ENCODE measurements around the gene SPTBN1.

Gene SPTBN1

GRCh38 chr2:54423213-54423612 is 32.9 kb upstream of the SPTBN1 start:
- TF ChIP-seq, protein P1, sequence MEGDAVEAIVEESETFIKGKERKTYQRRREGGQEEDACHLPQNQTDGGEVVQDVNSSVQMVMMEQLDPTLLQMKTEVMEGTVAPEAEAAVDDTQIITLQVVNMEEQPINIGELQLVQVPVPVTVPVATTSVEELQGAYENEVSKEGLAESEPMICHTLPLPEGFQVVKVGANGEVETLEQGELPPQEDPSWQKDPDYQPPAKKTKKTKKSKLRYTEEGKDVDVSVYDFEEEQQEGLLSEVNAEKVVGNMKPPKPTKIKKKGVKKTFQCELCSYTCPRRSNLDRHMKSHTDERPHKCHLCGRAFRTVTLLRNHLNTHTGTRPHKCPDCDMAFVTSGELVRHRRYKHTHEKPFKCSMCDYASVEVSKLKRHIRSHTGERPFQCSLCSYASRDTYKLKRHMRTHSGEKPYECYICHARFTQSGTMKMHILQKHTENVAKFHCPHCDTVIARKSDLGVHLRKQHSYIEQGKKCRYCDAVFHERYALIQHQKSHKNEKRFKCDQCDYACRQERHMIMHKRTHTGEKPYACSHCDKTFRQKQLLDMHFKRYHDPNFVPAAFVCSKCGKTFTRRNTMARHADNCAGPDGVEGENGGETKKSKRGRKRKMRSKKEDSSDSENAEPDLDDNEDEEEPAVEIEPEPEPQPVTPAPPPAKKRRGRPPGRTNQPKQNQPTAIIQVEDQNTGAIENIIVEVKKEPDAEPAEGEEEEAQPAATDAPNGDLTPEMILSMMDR (IDR thresholded peaks at IDR 0.05; ENCODE audit: control insufficient read depth, insufficient read depth, low read depth, low read length, missing control alignments), result no peak
- DNase-seq (ENCODE audit: low read depth), result no peak
- no peak overlapping the region for H3K4me3 ChIP-seq (ENCODE audit: control insufficient read depth, low read depth, low read length)

GRCh38 chr2:54424555-54425163 is 31.5 kb upstream of the SPTBN1 start:
- no peak overlapping the region for H3K4me3 ChIP-seq (ENCODE audit: control insufficient read depth, low read depth, low read length)
- TF ChIP-seq, protein P1 (IDR thresholded peaks at IDR 0.05; ENCODE audit: control insufficient read depth, insufficient read depth, low read depth, low read length, missing control alignments), result no peak
- DNase-seq (ENCODE audit: low read depth), result no peak

DNA sequence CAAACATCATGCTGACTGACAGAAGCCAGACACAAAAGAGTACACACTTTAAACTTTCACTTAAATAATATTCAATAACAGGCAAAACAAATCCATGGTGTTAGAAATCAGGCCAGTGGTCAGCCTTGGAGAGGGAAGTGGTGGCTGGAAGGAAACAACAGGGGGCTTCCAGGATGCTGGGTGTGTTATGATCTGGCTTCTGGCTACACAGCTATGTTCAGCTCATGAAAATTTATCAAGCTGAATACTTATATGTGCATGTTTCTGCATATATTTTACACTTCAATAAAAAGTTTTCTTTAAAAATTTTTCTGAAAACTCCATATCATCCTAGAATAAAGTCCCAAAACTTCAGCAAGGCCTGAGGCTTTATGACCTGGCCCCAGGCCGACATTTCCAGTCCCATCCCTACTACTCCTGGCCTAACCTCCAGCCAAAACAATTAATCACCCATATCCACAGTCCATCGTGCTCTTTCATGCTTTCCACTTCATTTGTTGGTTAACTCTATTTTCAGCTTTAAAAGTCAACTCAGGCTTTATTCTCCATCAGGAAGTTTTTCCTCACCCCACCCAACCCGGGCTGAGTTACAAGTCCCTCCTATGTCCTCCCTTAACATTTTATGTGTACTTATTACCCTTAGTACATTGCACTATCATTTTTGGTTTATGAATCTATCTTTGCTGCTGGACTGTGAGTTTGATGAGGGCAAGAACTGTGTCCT is 27.9 kb upstream of the SPTBN1 start:
- DNase-seq (ENCODE audit: low read depth), result no peak
- TF ChIP-seq, protein P1 (IDR thresholded peaks at IDR 0.05; ENCODE audit: control insufficient read depth, insufficient read depth, low read depth, low read length, missing control alignments), result no peak
- no peak overlapping the region for H3K4me3 ChIP-seq (ENCODE audit: control insufficient read depth, low read depth, low read length)

GRCh38 chr2:54429054-54429453 is 27.1 kb upstream of the SPTBN1 start:
- TF ChIP-seq, protein P1 (IDR thresholded peaks at IDR 0.05; ENCODE audit: control insufficient read depth, insufficient read depth, low read depth, low read length, missing control alignments), result no peak
- DNase-seq (ENCODE audit: low read depth), result no peak
- no peak overlapping the region for H3K4me3 ChIP-seq (ENCODE audit: control insufficient read depth, low read depth, low read length)

DNA sequence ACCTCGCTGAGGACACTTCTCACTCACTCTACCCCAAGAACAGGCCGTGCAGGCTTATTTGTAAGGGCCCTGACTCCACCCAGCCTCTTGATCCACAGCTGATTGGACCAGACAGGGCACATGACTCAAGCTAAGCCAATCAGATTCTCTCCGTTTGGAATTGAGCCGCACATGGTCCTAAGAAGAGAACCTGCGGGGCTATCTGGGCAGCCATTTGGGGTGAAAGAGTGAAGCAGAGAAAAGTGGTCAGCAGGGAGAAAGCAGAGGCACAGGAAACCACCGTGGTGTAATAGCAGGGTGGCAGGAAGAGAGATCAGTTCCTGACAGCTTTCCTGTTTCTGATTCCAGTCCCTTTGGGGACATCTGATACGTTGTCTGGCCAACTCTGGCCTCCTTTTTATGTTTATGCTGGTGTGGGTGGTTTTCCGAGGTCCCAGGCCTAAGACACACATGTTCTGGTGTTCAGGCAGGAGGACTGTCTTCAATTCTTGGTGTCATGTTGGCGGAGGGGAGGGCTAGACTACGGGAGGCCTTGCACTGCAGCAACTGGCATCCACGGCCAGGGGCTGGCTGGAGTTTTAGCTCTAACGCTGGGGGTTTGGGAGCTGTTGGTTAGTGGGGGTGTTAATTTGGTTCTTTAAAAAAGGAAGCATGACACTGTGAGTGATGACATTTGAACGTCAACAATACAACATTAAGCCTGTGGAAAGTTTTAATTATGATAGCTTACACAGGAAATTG is 26.1 kb upstream of the SPTBN1 start:
- TF ChIP-seq, protein P1 (IDR thresholded peaks at IDR 0.05; ENCODE audit: control insufficient read depth, insufficient read depth, low read depth, low read length, missing control alignments), result no peak
- H3K4me3 ChIP-seq (ENCODE audit: control insufficient read depth, low read depth, low read length), result no peak overlapping the region
- no peak for DNase-seq (ENCODE audit: low read depth)

GRCh38 chr2:54430649-54431048 is 25.5 kb upstream of the SPTBN1 start:
- no peak for DNase-seq (ENCODE audit: low read depth)
- TF ChIP-seq, protein P1 (IDR thresholded peaks at IDR 0.05; ENCODE audit: control insufficient read depth, insufficient read depth, low read depth, low read length, missing control alignments), result no peak
- no peak overlapping the region for H3K4me3 ChIP-seq (ENCODE audit: control insufficient read depth, low read depth, low read length)
